ENCODE results near the gene ITPRIPL1.

- TF ChIP-seq POLR2A (IDR thresholded peaks at IDR 0.05) = no peak
- TF ChIP-seq CTCF (IDR thresholded peaks at IDR 0.05) = no peak
Observed at GRCh38 chr2:96305979-96306308, 19.2 kb upstream of the ITPRIPL1 start.

Data from gastroesophageal sphincter (tissue), 3 donors.